GM12878 (cell line): ENCODE results near the gene ANAPC5. TPM values are rescaled to one million over a fixed set of nuclear protein-coding genes. Genes with fewer than 3 reads are reported as not detected.

Experiments
- ATAC-seq: fragments of 200-7000 bp; cut with Tn5 transposase; 3 replicates; pipeline ENCODE4 v1.9.1; 2020; ENCODE audit warnings: mild to moderate bottlenecking, moderate library complexity
- BruUV-seq: library from RNA; stranded (reverse); fragments of 400-500 nt; replicated peaks from 2 replicates; lab custom pipeline; 2021; lab: Mats Ljungman, UMichigan
- CTCF ChIA-PET: fragments of 300-600 bp; sonication (Branson Sonifier 250); formaldehyde crosslinking; extraction: SDS; loops from one replicate; lab custom pipeline; 2021; ENCODE audit warnings: inconsistent platforms; lab: Yijun Ruan, JAX
- POLR2A ChIA-PET: fragments of 350-600 bp; formaldehyde crosslinking; extraction: SDS; loops from one replicate; lab custom pipeline; 2021; ENCODE audit warnings: inconsistent platforms; lab: Charles Lee
- RAD21 ChIA-PET: fragments of 300-600 bp; sonication (Branson Sonifier 250); formaldehyde crosslinking; loops from one replicate; lab custom pipeline; 2023; ENCODE audit warnings: antibody characterized with exemption; ENCODE audit not compliant: unreplicated experiment; lab: Charles Lee
- SMC1A ChIA-PET: fragments of 300-600 bp; sonication (Branson Sonifier 250); formaldehyde crosslinking; loops from one replicate; lab custom pipeline; 2023; ENCODE audit not compliant: unreplicated experiment, uncharacterized antibody; lab: Charles Lee
- DNase-seq: peaks from one replicate; pipeline ENCODE4 v3.0.0-alpha.2; 2011; ENCODE audit warnings: low read depth, low spot score
- FAIRE-seq: peaks from 3 replicates; lab custom pipeline; 2011; peaks lifted over from hg19 to GRCh38; lab: Jason Lieb, UNC
- H2AFZ ChIP-seq: 2 replicates; pipeline ENCODE4 v1.6.0; 2011; ENCODE audit warnings: low read depth, low read length, control low read depth; ENCODE audit not compliant: control insufficient read depth
- H3K27ac ChIP-seq: 2 replicates; pipeline ENCODE4 v1.5.1; 2011; ENCODE audit warnings: control low read depth; ENCODE audit not compliant: control insufficient read depth, insufficient read depth
- H3K27me3 ChIP-seq, 2 experiments: replicated peaks in 1 of 2; 2 replicates each; pipeline versions ENCODE4 v1.6.0 to v1.6.1; 2011; ENCODE audit warnings: low read length in 1 of 2; ENCODE audit not compliant: control insufficient read depth in 2 of 2, insufficient read depth in 2 of 2
- H3K36me3 ChIP-seq, 2 experiments: 2 replicates each; pipeline ENCODE4 v1.5.1; 2011; ENCODE audit warnings: low read length in 1 of 2; ENCODE audit not compliant: control insufficient read depth in 2 of 2, insufficient read depth in 2 of 2
- H3K4me1 ChIP-seq: 2 replicates; pipeline ENCODE4 v1.6.1; 2011; ENCODE audit warnings: mild to moderate bottlenecking, low read length, moderate library complexity, mixed read lengths; ENCODE audit not compliant: control insufficient read depth, insufficient read depth
- H3K4me2 ChIP-seq: 2 replicates; pipeline ENCODE4 v1.6.0; 2011; ENCODE audit warnings: control low read depth; ENCODE audit not compliant: control insufficient read depth, insufficient read depth
- H3K4me3 ChIP-seq: fragments of 200-600 bp; sonication (generic); 2 replicates; pipeline ENCODE4 v1.5.1; 2016
- H3K79me2 ChIP-seq: 2 replicates; pipeline ENCODE4 v1.6.0; 2011; ENCODE audit warnings: low read length; ENCODE audit not compliant: control insufficient read depth, insufficient read depth
- H3K9ac ChIP-seq: 2 replicates; pipeline ENCODE4 v1.8.0; 2011; ENCODE audit warnings: low read length, control low read depth, mixed read lengths; ENCODE audit not compliant: control insufficient read depth, insufficient read depth
- H3K9me3 ChIP-seq: replicated peaks from 3 replicates; pipeline ENCODE4 v1.5.1; 2011; ENCODE audit warnings: mild to moderate bottlenecking, low read length; ENCODE audit not compliant: control insufficient read depth, insufficient read depth
- H4K20me1 ChIP-seq: 2 replicates; pipeline ENCODE4 v1.6.0; 2011; ENCODE audit not compliant: control insufficient read depth, insufficient read depth
- BCL3 ChIP-seq: IDR thresholded peaks from 2 replicates; pipeline ENCODE4 v1.6.1; 2011; ENCODE audit warnings: borderline replicate concordance, low read depth, mild to moderate bottlenecking, moderate library complexity, low read length; ENCODE audit not compliant: insufficient read depth, poor library complexity, severe bottlenecking
- BRCA1 ChIP-seq: IDR thresholded peaks from 2 replicates; pipeline ENCODE4 v1.6.1; 2011; ENCODE audit warnings: low read depth, low read length, improper control_type of control experiment
- CEBPZ ChIP-seq: fragments of 150-350 bp; IDR thresholded peaks from 2 replicates; pipeline ENCODE4 v1.6.1; 2016; ENCODE audit warnings: low read depth, low read length
- E4F1 ChIP-seq: fragments of 450-650 bp; IDR thresholded peaks from 2 replicates; pipeline ENCODE4 v1.6.1; 2018; ENCODE audit warnings: borderline replicate concordance, mild to moderate bottlenecking; ENCODE audit not compliant: partially characterized antibody
- GABPA ChIP-seq: IDR thresholded peaks from 2 replicates; pipeline ENCODE4 v1.6.1; 2014; ENCODE audit warnings: antibody characterized with exemption, low read depth, mild to moderate bottlenecking, inconsistent platforms
- GATAD2B ChIP-seq: fragments of 450-650 bp; conservative IDR thresholded peaks from 2 replicates; pipeline ENCODE4 v1.6.1; 2017; ENCODE audit warnings: low read depth, mild to moderate bottlenecking, moderate library complexity
- IKZF1 ChIP-seq: fragments of 450-650 bp; conservative IDR thresholded peaks from 2 replicates; pipeline ENCODE4 v1.6.1; 2017; ENCODE audit warnings: antibody characterized with exemption, mild to moderate bottlenecking
- MXI1 ChIP-seq: fragments of 150-350 bp; IDR thresholded peaks from 2 replicates; pipeline ENCODE4 v1.6.1; 2011; ENCODE audit warnings: low read depth, mild to moderate bottlenecking, inconsistent platforms, low read length, improper control_type of control experiment
- SIX5 ChIP-seq: IDR thresholded peaks from 2 replicates; pipeline ENCODE4 v1.6.1; 2011; ENCODE audit warnings: mild to moderate bottlenecking, low read depth, low read length, moderate library complexity; ENCODE audit not compliant: severe bottlenecking
- TCF3 ChIP-seq: IDR thresholded peaks from 2 replicates; pipeline ENCODE4 v1.6.1; 2012; ENCODE audit warnings: low read depth, mild to moderate bottlenecking, low read length, borderline replicate concordance; ENCODE audit not compliant: insufficient read depth
- ZBTB40 ChIP-seq: fragments of 450-650 bp; IDR thresholded peaks from 2 replicates; pipeline ENCODE4 v1.6.1; 2016; ENCODE audit warnings: mild to moderate bottlenecking, moderate library complexity, borderline replicate concordance
- ZNF622 ChIP-seq: fragments of 450-650 bp; IDR thresholded peaks from 2 replicates; pipeline ENCODE4 v1.6.1; 2017; ENCODE audit warnings: mild to moderate bottlenecking, inconsistent platforms
- WGBS: methylation state at CpG from one replicate; pipeline ENCODE4 v1.1.6; 2016; ENCODE audit warnings: low lambda C conversion rate; ENCODE audit not compliant: insufficient replicate concordance, insufficient coverage; ENCODE audit errors: missing lambda C conversion rate; 5-methylcytosine and 5-hydroxymethylcytosine counted together
- in situ Hi-C: fragments of 300-500 bp; cut with MboI; formaldehyde crosslinking; loops from 9 replicates; pipeline ENCODE4 v1.14.3; 2018; ENCODE audit warnings: mixed read lengths
- intact Hi-C: fragments of 100-400 bp; cut with micrococcal nuclease; formaldehyde crosslinking; loops from one replicate; pipeline ENCODE4 v1.14.2; 2022; ENCODE audit not compliant: unreplicated experiment
- polyA plus RNA-seq, 11 experiments: library from polyadenylated mRNA; depleted of rRNA in 4 of 11; unstranded in 6 of 11; stranded (reverse) in 5 of 11; fragments of >200 nt; fragmentation: Nextera tagmentation in 4 of 11; fragmentation: Illumina TruSeq in 1 of 11; extraction: Ambion mirVana in 4 of 11; extraction: Trizol in 1 of 11; gene quantifications; 1 replicate in 1 of 11; 2 replicates in 10 of 11; pipeline versions ENCODE4 v1.2.1 to v1.2.3, GENCODE V29; 2011 to 2016; ENCODE audit warnings: inconsistent platforms in 2 of 11, missing spikeins in 2 of 11, low read depth in 1 of 11
- total RNA-seq, 4 experiments: library from RNA; depleted of rRNA in 3 of 4; stranded (reverse); fragments of >200 nt in 3 of 4; fragmentation: Illumina TruSeq in 1 of 4; extraction: Trizol in 1 of 4; gene quantifications; 2 replicates each; pipeline versions ENCODE4 v1.2.1 to v1.2.3, GENCODE V29; 2013 to 2021

ANAPC5 gene
- total and polyA plus RNA-seq, 10 of the 15 experiments (the other 5 are each of a cell fraction or from before 2014, with no cell fraction given), result 102 to 227 (median 166) TPM

GRCh38 chr12:121264951-121265515 is 87.2 kb downstream of the ANAPC5 start:
- Histone ChIP-seq H3K9ac (no peak overlapping the region), H3K4me1 (no peaks in the 10 kb centered on the region), H2AFZ (no peak overlapping the region), H3K9me3 (no peaks in the 10 kb centered on the region), H3K79me2 (no peaks in the 10 kb centered on the region), H4K20me1 (no peaks in the 10 kb centered on the region)
- no peak for ATAC-seq
- CTCF ChIA-PET, result no interaction called here
- WGBS, result 87% methylated on average over 10 of the region's 10 CpGs
- TF ChIP-seq BRCA1, result no peak
- TF ChIP-seq TCF3, result no peak
- TF ChIP-seq BCL3, result no peak
- TF ChIP-seq MXI1, result no peak
- no peak for TF ChIP-seq CEBPZ
- TF ChIP-seq ZBTB40, result no peak
- TF ChIP-seq IKZF1, result no peak
- no peak for TF ChIP-seq GATAD2B
- TF ChIP-seq ZNF622, result no peak
- TF ChIP-seq E4F1, result no peak
- no peak for TF ChIP-seq SIX5
- TF ChIP-seq GABPA, result no peak
- TF ChIP-seq, all 136 proteins: peak for 0
- no peak overlapping the region for H3K4me3 ChIP-seq
- H3K36me3 ChIP-seq, result peaks cover 16 to 18% of the 10 kb centered on the region in 2 experiments
- SMC1A ChIA-PET, result no interaction called here
- H3K27ac ChIP-seq, result no peak overlapping the region
- POLR2A ChIA-PET, result no interaction called here
- intact Hi-C loops (no loop called here), in situ Hi-C loops (no loop called here)
- RAD21 ChIA-PET, result no interaction called here
- no peak for FAIRE-seq
- no peak for DNase-seq
- no peak overlapping the region for H3K4me2 ChIP-seq
- H3K27me3 ChIP-seq, result no peaks in the 10 kb centered on the region
- BruUV-seq, result no TSS peak
